DND-41 (cell line): ENCODE data around the gene IGFBP7.

Experiments used
- ATAC-seq: fragments of 200-7000 bp; cut with Tn5 transposase; 3 replicates; pipeline ENCODE4 v1.9.1; 2021; ENCODE audit warnings: low read depth; ENCODE audit not compliant: insufficient read depth
- DNase-seq: peaks from one replicate; pipeline ENCODE4 v3.0.0-alpha.2; 2020
- H2AFZ ChIP-seq: 2 replicates; pipeline ENCODE4 v1.6.0; 2012; ENCODE audit warnings: low read depth, low read length
- H3K27ac ChIP-seq: 2 replicates; pipeline ENCODE4 v1.5.1; 2012; ENCODE audit warnings: low read length, inconsistent platforms
- H3K27me3 ChIP-seq: fragments of 200-600 bp; sonication (generic); 2 replicates; pipeline ENCODE4 v1.6.0; 2012; ENCODE audit warnings: low read length, mild to moderate bottlenecking, inconsistent platforms; ENCODE audit not compliant: insufficient read depth, poor library complexity
- H3K36me3 ChIP-seq: 2 replicates; pipeline ENCODE4 v1.5.1; 2012; ENCODE audit warnings: low read length, inconsistent platforms; ENCODE audit not compliant: insufficient read depth
- H3K4me1 ChIP-seq: 2 replicates; pipeline ENCODE4 v1.5.1; 2012; ENCODE audit warnings: mild to moderate bottlenecking, low read length; ENCODE audit not compliant: insufficient read depth
- H3K4me2 ChIP-seq: 2 replicates; pipeline ENCODE4 v1.6.0; 2012; ENCODE audit warnings: mild to moderate bottlenecking, moderate library complexity, low read length, inconsistent platforms; ENCODE audit not compliant: insufficient read depth
- H3K4me3 ChIP-seq, 2 experiments: fragments of 200-600 bp in 1 of 2; shearing (Covaris generic) in 1 of 2; 2 replicates each; pipeline ENCODE4 v1.5.1; 2012 to 2016; ENCODE audit warnings: inconsistent platforms in 2 of 2, low read length in 2 of 2, mild to moderate bottlenecking in 2 of 2, low read depth in 1 of 2, moderate library complexity in 1 of 2
- H3K79me2 ChIP-seq: 2 replicates; pipeline ENCODE4 v1.6.0; 2012; ENCODE audit warnings: low read length, inconsistent platforms; ENCODE audit not compliant: insufficient read depth
- H3K9ac ChIP-seq: 2 replicates; pipeline ENCODE4 v1.6.0; 2012; ENCODE audit warnings: low read depth, mild to moderate bottlenecking, inconsistent platforms, low read length, moderate library complexity
- H3K9me3 ChIP-seq: 2 replicates; pipeline ENCODE4 v1.5.1; 2012; ENCODE audit warnings: low read length, moderate library complexity, mild to moderate bottlenecking, inconsistent platforms; ENCODE audit not compliant: insufficient read depth, severe bottlenecking
- H4K20me1 ChIP-seq: 2 replicates; pipeline ENCODE4 v1.6.0; 2012; ENCODE audit warnings: low read length; ENCODE audit not compliant: insufficient read depth
- EZH2 ChIP-seq: IDR thresholded peaks from 3 replicates; pipeline ENCODE4 v1.6.1; 2012; ENCODE audit warnings: borderline replicate concordance, low read depth, mild to moderate bottlenecking, moderate library complexity, low read length, inconsistent platforms; ENCODE audit not compliant: severe bottlenecking
- TF ChIP-seq, protein P1 (sequence below): IDR thresholded peaks from 2 replicates; pipeline ENCODE4 v1.5.1; 2012; ENCODE audit warnings: borderline replicate concordance, low read length, moderate library complexity, mild to moderate bottlenecking; ENCODE audit not compliant: poor library complexity, severe bottlenecking; ENCODE audit errors: extremely low read depth

The IGFBP7 gene

DNA sequence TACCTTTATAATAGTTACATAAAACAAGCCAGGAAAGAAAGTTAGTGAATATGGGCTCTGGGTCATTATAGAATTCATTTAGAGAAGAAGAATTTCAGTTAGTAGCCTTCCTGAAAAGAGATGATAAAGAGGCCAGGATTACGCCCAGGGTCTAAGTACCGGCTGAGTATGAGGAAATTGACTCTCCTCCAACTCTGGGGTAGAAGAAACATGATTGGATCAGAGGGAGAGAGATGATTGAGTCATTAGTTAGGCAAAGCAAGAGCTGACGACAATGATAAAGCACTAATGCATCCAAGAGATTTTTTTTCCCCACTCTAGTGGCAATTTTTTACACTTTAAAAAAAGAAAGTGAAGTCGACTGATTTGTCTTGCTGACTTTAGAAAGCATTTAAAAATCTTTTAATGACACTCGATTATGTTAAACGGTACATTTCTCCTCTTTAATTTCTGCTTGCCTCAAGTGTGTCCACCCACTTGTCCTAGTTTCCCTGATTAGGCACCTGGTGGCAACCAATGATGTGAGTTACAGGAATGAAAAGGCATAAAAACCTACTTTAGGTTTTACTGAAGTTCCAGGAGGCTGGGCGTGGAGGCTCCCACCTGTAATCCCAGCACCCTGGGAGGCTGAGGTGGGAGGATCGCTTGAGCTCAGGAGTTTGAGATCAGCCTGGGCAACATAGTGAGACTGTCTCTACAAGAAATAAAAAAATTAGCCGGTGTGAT, 37.3 kb upstream of the IGFBP7 start:
- Histone ChIP-seq H3K4me2 (no peak overlapping the region), H3K27ac (no peak overlapping the region), H3K4me1 (no peaks in the 10 kb centered on the region), H3K79me2 (no peaks in the 10 kb centered on the region), H3K9me3 (no peaks in the 10 kb centered on the region), H2AFZ (no peak overlapping the region), H3K36me3 (no peaks in the 10 kb centered on the region), H3K27me3 (no peaks in the 10 kb centered on the region), H3K9ac (no peak overlapping the region), H3K4me3 (no peak overlapping the region), H4K20me1 (no peaks in the 10 kb centered on the region)
- TF ChIP-seq EZH2, result no peak
- TF ChIP-seq, protein P1, sequence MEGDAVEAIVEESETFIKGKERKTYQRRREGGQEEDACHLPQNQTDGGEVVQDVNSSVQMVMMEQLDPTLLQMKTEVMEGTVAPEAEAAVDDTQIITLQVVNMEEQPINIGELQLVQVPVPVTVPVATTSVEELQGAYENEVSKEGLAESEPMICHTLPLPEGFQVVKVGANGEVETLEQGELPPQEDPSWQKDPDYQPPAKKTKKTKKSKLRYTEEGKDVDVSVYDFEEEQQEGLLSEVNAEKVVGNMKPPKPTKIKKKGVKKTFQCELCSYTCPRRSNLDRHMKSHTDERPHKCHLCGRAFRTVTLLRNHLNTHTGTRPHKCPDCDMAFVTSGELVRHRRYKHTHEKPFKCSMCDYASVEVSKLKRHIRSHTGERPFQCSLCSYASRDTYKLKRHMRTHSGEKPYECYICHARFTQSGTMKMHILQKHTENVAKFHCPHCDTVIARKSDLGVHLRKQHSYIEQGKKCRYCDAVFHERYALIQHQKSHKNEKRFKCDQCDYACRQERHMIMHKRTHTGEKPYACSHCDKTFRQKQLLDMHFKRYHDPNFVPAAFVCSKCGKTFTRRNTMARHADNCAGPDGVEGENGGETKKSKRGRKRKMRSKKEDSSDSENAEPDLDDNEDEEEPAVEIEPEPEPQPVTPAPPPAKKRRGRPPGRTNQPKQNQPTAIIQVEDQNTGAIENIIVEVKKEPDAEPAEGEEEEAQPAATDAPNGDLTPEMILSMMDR, result no peak
- DNase-seq, result no peak
- no peak for ATAC-seq

DNA sequence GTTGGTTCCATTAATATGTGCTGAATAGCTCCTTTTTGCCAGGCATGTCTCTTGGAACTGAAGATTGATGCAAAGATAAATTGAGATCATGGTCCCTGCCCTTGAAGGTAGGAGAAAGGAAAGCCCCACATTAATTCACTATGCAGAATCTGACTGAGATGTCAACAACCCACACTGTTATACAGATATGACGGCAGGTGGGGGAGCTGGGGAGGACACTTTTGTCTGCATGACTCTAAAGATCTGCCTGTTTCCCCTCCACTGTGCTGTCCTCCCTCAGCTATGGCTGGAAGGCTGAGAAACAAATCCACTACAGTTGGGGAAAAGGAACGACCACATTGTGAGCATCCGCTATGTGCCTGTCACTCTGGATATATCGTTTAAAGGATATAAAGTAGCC, 36.3 kb upstream of the IGFBP7 start:
- H3K9me3 ChIP-seq, result no peaks in the 10 kb centered on the region
- no peak overlapping the region for H3K27ac ChIP-seq
- H3K4me3 ChIP-seq, result no peak overlapping the region
- ATAC-seq (no peak), DNase-seq (no peak)
- no peaks in the 10 kb centered on the region for H3K36me3 ChIP-seq
- no peak overlapping the region for H3K4me2 ChIP-seq
- no peaks in the 10 kb centered on the region for H3K27me3 ChIP-seq
- H3K9ac ChIP-seq, result no peak overlapping the region
- no peak for TF ChIP-seq EZH2
- TF ChIP-seq, protein P1, result no peak
- no peaks in the 10 kb centered on the region for H4K20me1 ChIP-seq
- no peaks in the 10 kb centered on the region for H3K79me2 ChIP-seq
- H3K4me1 ChIP-seq, result no peaks in the 10 kb centered on the region
- no peak overlapping the region for H2AFZ ChIP-seq

GRCh38 chr4:57144466-57144865, 34.3 kb upstream of the IGFBP7 start:
- Histone ChIP-seq H4K20me1 (no peaks in the 10 kb centered on the region), H3K9me3 (no peaks in the 10 kb centered on the region), H3K9ac (no peak overlapping the region), H3K27me3 (no peaks in the 10 kb centered on the region), H3K27ac (no peak overlapping the region), H2AFZ (no peak overlapping the region), H3K4me3 (no peak overlapping the region), H3K4me1 (no peaks in the 10 kb centered on the region), H3K79me2 (no peaks in the 10 kb centered on the region), H3K4me2 (no peak overlapping the region), H3K36me3 (no peaks in the 10 kb centered on the region)
- TF ChIP-seq, protein P1, result no peak
- TF ChIP-seq EZH2, result no peak
- DNase-seq (no peak), ATAC-seq (no peak)
